Karpas-422 (cell line): ENCODE measurements around the gene PLB1. TPM values are rescaled to one million over a fixed set of nuclear protein-coding genes. Genes with fewer than 3 reads are reported as not detected.

Experiments
- DNase-seq: peaks from one replicate; pipeline ENCODE4 v3.0.0-alpha.2; 2015
- H2AFZ ChIP-seq: fragments of 200-600 bp; sonication (generic); 2 replicates; pipeline ENCODE4 v1.6.1; 2014; ENCODE audit warnings: antibody characterized with exemption, low read length, mixed read lengths
- H3K27ac ChIP-seq: fragments of 200-600 bp; sonication (generic); 2 replicates; pipeline ENCODE4 v1.5.1; 2014; ENCODE audit warnings: mild to moderate bottlenecking, low read length, moderate library complexity
- H3K27me3 ChIP-seq: fragments of 200-600 bp; sonication (generic); 2 replicates; pipeline ENCODE4 v1.6.1; 2014; ENCODE audit warnings: low read length, mixed read lengths
- H3K36me3 ChIP-seq: fragments of 200-600 bp; sonication (generic); 2 replicates; pipeline ENCODE4 v1.6.1; 2014; ENCODE audit warnings: low read length, mixed read lengths; ENCODE audit not compliant: insufficient read depth
- H3K4me1 ChIP-seq: fragments of 200-600 bp; sonication (generic); 2 replicates; pipeline ENCODE4 v1.6.1; 2014; ENCODE audit warnings: mild to moderate bottlenecking, low read length, mixed read lengths
- H3K4me2 ChIP-seq: fragments of 200-600 bp; sonication (generic); 2 replicates; pipeline ENCODE4 v1.6.1; 2014; ENCODE audit warnings: low read length, low read depth, mild to moderate bottlenecking; ENCODE audit not compliant: poor library complexity, severe bottlenecking
- H3K4me3 ChIP-seq: fragments of 200-600 bp; sonication (generic); 2 replicates; pipeline ENCODE4 v1.5.1; 2014; ENCODE audit warnings: mild to moderate bottlenecking, antibody characterized with exemption, low read length, mixed read lengths
- H3K79me2 ChIP-seq: fragments of 200-600 bp; sonication (generic); 2 replicates; pipeline ENCODE4 v1.6.1; 2014; ENCODE audit warnings: mild to moderate bottlenecking, low read length, mixed read lengths
- H3K9ac ChIP-seq: fragments of 200-600 bp; sonication (generic); 2 replicates; pipeline ENCODE4 v1.6.0; 2014; ENCODE audit warnings: low read length
- H3K9me2 ChIP-seq: fragments of 200-600 bp; sonication (generic), shearing (Covaris generic); replicated peaks from 2 replicates; pipeline ENCODE4 v1.6.0; 2014; ENCODE audit warnings: mild to moderate bottlenecking, low read length, moderate library complexity; ENCODE audit not compliant: insufficient read depth
- H3K9me3 ChIP-seq: fragments of 300-700, 200-600 bp; sonication (generic); 2 replicates; pipeline ENCODE4 v1.6.1; 2014; ENCODE audit warnings: low read length, mixed read lengths
- H4K20me1 ChIP-seq: fragments of 200-600 bp; sonication (generic); 2 replicates; pipeline ENCODE4 v1.6.1; 2014; ENCODE audit warnings: mild to moderate bottlenecking, antibody characterized with exemption, low read length, low read depth; ENCODE audit not compliant: insufficient read depth
- total RNA-seq: library from RNA; depleted of rRNA; stranded (reverse); fragments of >200 nt; shearing (Covaris generic); gene quantifications from 2 replicates; pipeline ENCODE4 v1.2.3, GENCODE V29; 2014; ENCODE audit warnings: low replicate concordance

The PLB1 gene
- total RNA-seq, 1 experiment from 2014 or later, result not detected

GRCh38 chr2:28617502-28618184, 121.8 kb downstream of the PLB1 start:
- H3K9me2 ChIP-seq, result no peaks in the 10 kb centered on the region
- no peaks in the 10 kb centered on the region for H3K36me3 ChIP-seq
- H3K9ac ChIP-seq, result no peak overlapping the region
- no peaks in the 10 kb centered on the region for H3K9me3 ChIP-seq
- H3K27me3 ChIP-seq, result no peaks in the 10 kb centered on the region
- H4K20me1 ChIP-seq, result no peaks in the 10 kb centered on the region
- H2AFZ ChIP-seq, result no peak overlapping the region
- no peaks in the 10 kb centered on the region for H3K4me1 ChIP-seq
- no peak overlapping the region for H3K4me2 ChIP-seq
- DNase-seq, result no peak
- H3K27ac ChIP-seq, result no peak overlapping the region
- no peaks in the 10 kb centered on the region for H3K79me2 ChIP-seq
- H3K4me3 ChIP-seq, result no peak overlapping the region

GRCh38 chr2:28618221-28619141, 122.6 kb downstream of the PLB1 start:
- Histone ChIP-seq H3K4me3 (no peak overlapping the region), H3K4me2 (no peak overlapping the region), H3K27ac (no peak overlapping the region), H2AFZ (no peak overlapping the region), H3K9me3 (no peaks in the 10 kb centered on the region), H4K20me1 (no peaks in the 10 kb centered on the region), H3K27me3 (no peaks in the 10 kb centered on the region), H3K4me1 (no peaks in the 10 kb centered on the region), H3K9me2 (no peaks in the 10 kb centered on the region), H3K9ac (no peak overlapping the region), H3K36me3 (no peaks in the 10 kb centered on the region), H3K79me2 (no peaks in the 10 kb centered on the region)
- DNase-seq, result no peak

GRCh38 chr2:28619213-28620196, 123.6 kb downstream of the PLB1 start:
- Histone ChIP-seq H3K36me3 (no peaks in the 10 kb centered on the region), H3K79me2 (no peaks in the 10 kb centered on the region), H3K4me1 (no peaks in the 10 kb centered on the region), H3K27ac (no peak overlapping the region), H3K4me3 (no peak overlapping the region), H3K9me2 (no peaks in the 10 kb centered on the region), H3K27me3 (no peaks in the 10 kb centered on the region), H3K9me3 (no peaks in the 10 kb centered on the region), H3K4me2 (no peak overlapping the region), H4K20me1 (no peaks in the 10 kb centered on the region), H2AFZ (no peak overlapping the region), H3K9ac (no peak overlapping the region)
- no peak for DNase-seq

- no peak for DNase-seq
- H3K36me3 ChIP-seq, result no peaks in the 10 kb centered on the region
- H3K9me3 ChIP-seq, result no peaks in the 10 kb centered on the region
- no peak overlapping the region for H3K4me2 ChIP-seq
- H3K79me2 ChIP-seq, result no peaks in the 10 kb centered on the region
- H3K4me3 ChIP-seq, result no peak overlapping the region
- H4K20me1 ChIP-seq, result no peaks in the 10 kb centered on the region
- H3K9me2 ChIP-seq, result no peaks in the 10 kb centered on the region
- H3K27me3 ChIP-seq, result no peaks in the 10 kb centered on the region
- no peaks in the 10 kb centered on the region for H3K4me1 ChIP-seq
- H2AFZ ChIP-seq, result no peak overlapping the region
- H3K27ac ChIP-seq, result no peak overlapping the region
- no peak overlapping the region for H3K9ac ChIP-seq
Measured at GRCh38 chr2:28620291-28620793, 124.5 kb downstream of the PLB1 start.

- no peak overlapping the region for H3K4me2 ChIP-seq
- H3K27me3 ChIP-seq, result no peaks in the 10 kb centered on the region
- H3K9me2 ChIP-seq, result no peaks in the 10 kb centered on the region
- no peaks in the 10 kb centered on the region for H3K36me3 ChIP-seq
- H2AFZ ChIP-seq, result no peak overlapping the region
- H3K27ac ChIP-seq, result no peak overlapping the region
- H3K4me3 ChIP-seq, result no peak overlapping the region
- no peaks in the 10 kb centered on the region for H3K79me2 ChIP-seq
- H3K9me3 ChIP-seq, result no peaks in the 10 kb centered on the region
- no peaks in the 10 kb centered on the region for H4K20me1 ChIP-seq
- H3K4me1 ChIP-seq, result no peaks in the 10 kb centered on the region
- H3K9ac ChIP-seq, result no peak overlapping the region
- no peak for DNase-seq
Measured at GRCh38 chr2:28620801-28621171, 124.9 kb downstream of the PLB1 start.

- Histone ChIP-seq H3K27me3 (no peaks in the 10 kb centered on the region), H3K4me2 (no peak overlapping the region), H3K27ac (no peak overlapping the region), H3K4me1 (no peaks in the 10 kb centered on the region), H3K9me2 (no peaks in the 10 kb centered on the region), H4K20me1 (no peaks in the 10 kb centered on the region), H3K36me3 (no peaks in the 10 kb centered on the region), H3K9me3 (no peaks in the 10 kb centered on the region), H2AFZ (no peak overlapping the region), H3K4me3 (no peak overlapping the region), H3K79me2 (no peaks in the 10 kb centered on the region), H3K9ac (no peak overlapping the region)
- DNase-seq, result no peak
Measured at GRCh38 chr2:28621172-28622100, 125.6 kb downstream of the PLB1 start.

- Histone ChIP-seq H3K4me2 (no peak overlapping the region), H3K9me3 (no peaks in the 10 kb centered on the region), H3K27ac (no peak overlapping the region), H3K36me3 (no peaks in the 10 kb centered on the region), H3K27me3 (no peaks in the 10 kb centered on the region), H3K9me2 (no peaks in the 10 kb centered on the region), H2AFZ (no peak overlapping the region), H4K20me1 (no peaks in the 10 kb centered on the region), H3K79me2 (no peaks in the 10 kb centered on the region), H3K4me1 (no peaks in the 10 kb centered on the region), H3K4me3 (no peak overlapping the region), H3K9ac (no peak overlapping the region)
- no peak for DNase-seq
Measured at GRCh38 chr2:28622101-28622499, 126.2 kb downstream of the PLB1 start.
